ENCODE data around the gene GGCX.

GGCX gene

GRCh38 chr2:85596486-85597143 lies 35.3 kb upstream of the GGCX start:
- TF ChIP-seq, protein P1, sequence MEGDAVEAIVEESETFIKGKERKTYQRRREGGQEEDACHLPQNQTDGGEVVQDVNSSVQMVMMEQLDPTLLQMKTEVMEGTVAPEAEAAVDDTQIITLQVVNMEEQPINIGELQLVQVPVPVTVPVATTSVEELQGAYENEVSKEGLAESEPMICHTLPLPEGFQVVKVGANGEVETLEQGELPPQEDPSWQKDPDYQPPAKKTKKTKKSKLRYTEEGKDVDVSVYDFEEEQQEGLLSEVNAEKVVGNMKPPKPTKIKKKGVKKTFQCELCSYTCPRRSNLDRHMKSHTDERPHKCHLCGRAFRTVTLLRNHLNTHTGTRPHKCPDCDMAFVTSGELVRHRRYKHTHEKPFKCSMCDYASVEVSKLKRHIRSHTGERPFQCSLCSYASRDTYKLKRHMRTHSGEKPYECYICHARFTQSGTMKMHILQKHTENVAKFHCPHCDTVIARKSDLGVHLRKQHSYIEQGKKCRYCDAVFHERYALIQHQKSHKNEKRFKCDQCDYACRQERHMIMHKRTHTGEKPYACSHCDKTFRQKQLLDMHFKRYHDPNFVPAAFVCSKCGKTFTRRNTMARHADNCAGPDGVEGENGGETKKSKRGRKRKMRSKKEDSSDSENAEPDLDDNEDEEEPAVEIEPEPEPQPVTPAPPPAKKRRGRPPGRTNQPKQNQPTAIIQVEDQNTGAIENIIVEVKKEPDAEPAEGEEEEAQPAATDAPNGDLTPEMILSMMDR (IDR thresholded peaks at IDR 0.05) = no peak

GRCh38 chr2:85596026-85596333 lies 34.7 kb upstream of the GGCX start:
- TF ChIP-seq, protein P1 (IDR thresholded peaks at IDR 0.05) = no peak

GRCh38 chr2:85595301-85596025 lies 34.2 kb upstream of the GGCX start, which contains the start of gene RNF181:
RNF181 (plus strand) TSS chr2:85595745; CDS start chr2:85595764, 19 bp downstream.
- TF ChIP-seq, protein P1 (IDR thresholded peaks at IDR 0.05) = no peak

- TF ChIP-seq, protein P1 (IDR thresholded peaks at IDR 0.05) = no peak
These were observed 33.5 kb upstream of the GGCX start for GRCh38 chr2:85594715-85595300.

- TF ChIP-seq, protein P1 (IDR thresholded peaks at IDR 0.05) = no peak
These were observed 31.7 kb upstream of the GGCX start for GRCh38 chr2:85593023-85593422.

GRCh38 chr2:85591563-85591962 lies 30.3 kb upstream of the GGCX start:
- TF ChIP-seq, protein P1 (IDR thresholded peaks at IDR 0.05) = no peak

DNA sequence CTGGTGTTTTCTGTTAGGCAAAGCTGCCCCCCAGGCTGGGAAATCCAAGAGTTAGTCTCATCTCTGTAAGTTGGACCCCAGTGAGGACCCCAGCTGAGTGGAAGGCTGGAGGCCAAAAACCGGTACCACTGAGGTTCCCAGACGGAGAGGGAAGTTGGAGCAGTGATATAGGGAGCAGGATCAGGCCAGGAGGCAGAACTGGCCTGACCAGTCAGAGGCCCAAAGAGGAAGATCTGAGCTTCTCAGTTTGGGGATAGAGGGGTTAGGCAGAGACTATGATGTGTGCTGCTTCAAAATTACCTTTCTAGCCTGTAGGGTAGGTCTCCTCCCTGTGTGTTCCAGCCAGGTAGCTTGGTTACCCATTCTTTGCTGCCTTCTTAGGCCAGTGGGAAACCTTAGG lies 29.7 kb upstream of the GGCX start:
- TF ChIP-seq, protein P1 (IDR thresholded peaks at IDR 0.05) = no peak

Measured in LNCAP (cell line).